Measurements from ENCODE around the gene GDA.
A peak's percentile ranks its signal among the peaks of the same experiment; 100 is the strongest.
"Not testable (repeated sequence)": the region's sequence is repeated elsewhere in the genome, so short reads cannot be mapped to it uniquely, and the experiment has no call there.

GDA gene

GRCh38 chr9:72276429-72276828, 127.2 kb downstream of the GDA start:
- no peak overlapping the region for H3K4me3 ChIP-seq (ENCODE audit: low read depth, low read length)
- TF ChIP-seq CTCF (IDR thresholded peaks at IDR 0.05; ENCODE audit: control insufficient read depth, extremely low read depth, insufficient read depth) = no peak

GRCh38 chr9:72278959-72279358, 129.7 kb downstream of the GDA start:
- H3K4me3 ChIP-seq (ENCODE audit: low read depth, low read length) = no peak overlapping the region
- no peak for DNase-seq (ENCODE audit: low read depth)
- TF ChIP-seq CTCF (IDR thresholded peaks at IDR 0.05; ENCODE audit: control insufficient read depth, extremely low read depth, insufficient read depth) = no peak

More at GRCh38 chr9:72276429-72276828, 127.2 kb downstream of the GDA start:
- no peak for DNase-seq (ENCODE audit: low read depth)

- peak; percentile 99 for TF ChIP-seq CTCF (IDR thresholded peaks at IDR 0.05; ENCODE audit: control insufficient read depth, extremely low read depth, insufficient read depth)
- peak; percentile 39 for DNase-seq (ENCODE audit: low read depth)
Observed at GRCh38 chr9:72280913-72281500, 131.8 kb downstream of the GDA start.

GRCh38 chr9:72289401-72289800, 140.2 kb downstream of the GDA start:
- DNase-seq (ENCODE audit: low read depth) = no peak
- TF ChIP-seq CTCF (IDR thresholded peaks at IDR 0.05; ENCODE audit: control insufficient read depth, extremely low read depth, insufficient read depth) = no peak

More at GRCh38 chr9:72280913-72281500, 131.8 kb downstream of the GDA start:
- H3K4me3 ChIP-seq (ENCODE audit: low read depth, low read length) = no peak overlapping the region

GRCh38 chr9:72290311-72290710, 141.1 kb downstream of the GDA start:
- TF ChIP-seq CTCF (IDR thresholded peaks at IDR 0.05; ENCODE audit: control insufficient read depth, extremely low read depth, insufficient read depth) = no peak
- no peak for DNase-seq (ENCODE audit: low read depth)
- no peak overlapping the region for H3K4me3 ChIP-seq (ENCODE audit: low read depth, low read length)

More at GRCh38 chr9:72289401-72289800, 140.2 kb downstream of the GDA start:
- H3K4me3 ChIP-seq (ENCODE audit: low read depth, low read length) = no peak overlapping the region

GRCh38 chr9:72291576-72291975, 142.3 kb downstream of the GDA start:
- not testable (repeated sequence) for H3K4me3 ChIP-seq (ENCODE audit: low read depth, low read length); DNase-seq (ENCODE audit: low read depth)

GRCh38 chr9:72292256-72292682, 143.0 kb downstream of the GDA start:
- peak; percentile 54 for TF ChIP-seq CTCF (IDR thresholded peaks at IDR 0.05; ENCODE audit: control insufficient read depth, extremely low read depth, insufficient read depth)
- no peak for DNase-seq (ENCODE audit: low read depth)
- H3K4me3 ChIP-seq (ENCODE audit: low read depth, low read length) = no peak overlapping the region

All from LNCaP clone FGC (cell line).